ENCODE data around the gene TP73. TPM values are rescaled to one million over a fixed set of nuclear protein-coding genes. Genes with fewer than 3 reads are reported as not detected.

The TP73 gene
- total RNA-seq, 1 experiment from 2014 or later: 2.6 TPM

DNA sequence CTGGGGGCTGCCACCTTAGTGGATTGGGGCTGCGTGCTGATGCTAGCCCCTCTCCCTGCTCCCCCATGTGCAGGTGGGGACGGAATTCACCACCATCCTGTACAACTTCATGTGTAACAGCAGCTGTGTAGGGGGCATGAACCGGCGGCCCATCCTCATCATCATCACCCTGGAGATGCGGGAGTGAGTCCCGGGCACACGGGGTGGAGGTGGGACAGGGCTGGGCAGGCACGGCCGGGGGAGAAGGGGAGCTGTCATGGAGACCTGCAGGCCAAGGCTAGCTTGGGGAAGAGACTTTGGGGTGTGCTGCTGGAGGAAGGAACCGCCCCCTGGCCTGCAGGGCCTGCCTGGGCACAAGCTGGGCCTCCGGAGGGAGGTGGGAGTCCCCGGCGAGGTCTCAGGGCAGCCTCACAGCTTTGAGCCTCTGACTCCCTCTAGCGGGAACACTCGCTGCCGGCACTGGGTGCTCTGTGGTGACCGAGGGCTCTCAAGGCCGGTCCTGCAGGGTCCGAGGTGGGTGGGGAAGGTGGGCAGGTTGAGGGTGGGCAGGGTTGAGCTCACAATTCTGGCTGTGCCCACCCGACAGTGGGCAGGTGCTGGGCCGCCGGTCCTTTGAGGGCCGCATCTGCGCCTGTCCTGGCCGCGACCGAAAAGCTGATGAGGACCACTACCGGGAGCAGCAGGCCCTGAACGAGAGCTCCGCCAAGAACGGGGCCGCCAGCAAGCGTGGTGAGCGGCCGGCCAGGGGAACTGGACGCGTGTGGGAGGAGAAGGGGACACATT is 74.9 kb downstream of the TP73 start:
- no peaks in the 10 kb centered on the region for H3F3A ChIP-seq (ENCODE audit: low read length, unreplicated experiment)
- ATAC-seq: peak; percentile 25; the same call in 1 of the 2 replicates

DNA sequence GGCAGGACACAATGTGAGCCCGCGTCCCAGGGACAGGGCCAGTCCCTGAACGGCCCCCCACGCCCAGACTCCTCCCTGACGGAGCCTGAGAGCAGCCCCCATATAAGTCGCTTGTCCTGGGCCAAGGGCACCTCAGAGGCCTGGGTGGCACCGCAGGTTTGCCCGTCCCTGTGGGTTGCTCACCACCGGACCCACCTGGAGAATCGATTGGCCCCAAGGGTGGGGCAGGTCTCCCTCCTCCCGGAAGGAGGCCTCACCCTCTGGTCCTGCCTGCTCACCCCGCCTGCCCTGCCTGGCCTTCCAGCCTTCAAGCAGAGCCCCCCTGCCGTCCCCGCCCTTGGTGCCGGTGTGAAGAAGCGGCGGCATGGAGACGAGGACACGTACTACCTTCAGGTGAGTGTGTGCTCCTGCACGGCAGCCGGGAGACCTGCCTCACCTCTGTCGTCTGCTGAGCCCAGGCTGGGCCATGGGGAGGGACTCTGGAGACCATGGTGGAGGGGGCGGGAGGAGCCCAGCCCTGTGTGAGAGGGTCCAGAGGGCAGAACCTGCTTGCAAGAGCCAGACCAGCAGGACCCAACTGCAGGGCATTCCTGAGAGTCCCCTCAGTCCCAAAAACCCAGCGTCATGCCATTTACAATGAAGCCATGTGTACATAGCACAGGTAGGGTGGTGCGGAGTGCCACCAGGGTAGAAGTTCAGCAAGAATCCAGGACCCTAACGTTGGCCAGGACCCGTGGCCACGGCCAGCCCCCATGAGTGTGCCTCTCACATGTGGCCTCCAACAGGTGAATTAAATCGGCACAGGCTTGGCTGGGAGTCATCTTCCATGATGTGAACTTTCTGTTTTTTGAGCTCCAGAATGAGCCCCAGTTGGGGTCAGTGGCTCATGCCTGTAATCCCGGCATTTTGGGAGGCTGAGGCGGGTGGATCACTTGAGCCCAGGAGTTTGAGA is 75.8 kb downstream of the TP73 start:
- no peak overlapping the region for H2AFZ ChIP-seq (ENCODE audit: low read length)
- no peaks in the 10 kb centered on the region for H4K20me1 ChIP-seq (ENCODE audit: low read length)
- no peak overlapping the region for H3K9ac ChIP-seq (ENCODE audit: low read length)
- TF ChIP-seq EZH2 (IDR thresholded peaks at IDR 0.05; ENCODE audit: low read length, unreplicated experiment) (no peak), EZH2phosphoT487 (IDR thresholded peaks at IDR 0.05; ENCODE audit: borderline replicate concordance, low read length) (no peak)
- TF ChIP-seq, protein P1, sequence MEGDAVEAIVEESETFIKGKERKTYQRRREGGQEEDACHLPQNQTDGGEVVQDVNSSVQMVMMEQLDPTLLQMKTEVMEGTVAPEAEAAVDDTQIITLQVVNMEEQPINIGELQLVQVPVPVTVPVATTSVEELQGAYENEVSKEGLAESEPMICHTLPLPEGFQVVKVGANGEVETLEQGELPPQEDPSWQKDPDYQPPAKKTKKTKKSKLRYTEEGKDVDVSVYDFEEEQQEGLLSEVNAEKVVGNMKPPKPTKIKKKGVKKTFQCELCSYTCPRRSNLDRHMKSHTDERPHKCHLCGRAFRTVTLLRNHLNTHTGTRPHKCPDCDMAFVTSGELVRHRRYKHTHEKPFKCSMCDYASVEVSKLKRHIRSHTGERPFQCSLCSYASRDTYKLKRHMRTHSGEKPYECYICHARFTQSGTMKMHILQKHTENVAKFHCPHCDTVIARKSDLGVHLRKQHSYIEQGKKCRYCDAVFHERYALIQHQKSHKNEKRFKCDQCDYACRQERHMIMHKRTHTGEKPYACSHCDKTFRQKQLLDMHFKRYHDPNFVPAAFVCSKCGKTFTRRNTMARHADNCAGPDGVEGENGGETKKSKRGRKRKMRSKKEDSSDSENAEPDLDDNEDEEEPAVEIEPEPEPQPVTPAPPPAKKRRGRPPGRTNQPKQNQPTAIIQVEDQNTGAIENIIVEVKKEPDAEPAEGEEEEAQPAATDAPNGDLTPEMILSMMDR (conservative IDR thresholded peaks at IDR 0.05; ENCODE audit: low read depth, low read length): no peak
- intact Hi-C loops (cut with micrococcal nuclease): no loop called here
- POLR2A ChIA-PET (ENCODE audit: unreplicated experiment): no interaction called here
- CTCF ChIA-PET: no interaction called here
- no peak overlapping the region for H3K4me2 ChIP-seq (ENCODE audit: low read length)
- no peaks in the 10 kb centered on the region for H3F3A ChIP-seq (ENCODE audit: low read length, unreplicated experiment)
- ATAC-seq: no peak
- H3K79me2 ChIP-seq (ENCODE audit: low read length): no peaks in the 10 kb centered on the region
- BruUV-seq (replicated peaks): no TSS peak
- no peak overlapping the region for H3K27ac ChIP-seq (ENCODE audit: low read length)
- H3K9me3 ChIP-seq (ENCODE audit: low read length): no peaks in the 10 kb centered on the region
- no peak overlapping the region for H3K4me3 ChIP-seq (ENCODE audit: low read length)
- no peaks in the 10 kb centered on the region for H3K4me1 ChIP-seq (ENCODE audit: insufficient read depth, low read length)
- H3K9me2 ChIP-seq (replicated peaks; ENCODE audit: low read length): no peaks in the 10 kb centered on the region
- H3K27me3 ChIP-seq (ENCODE audit: low read length): peaks cover 6% of the 10 kb centered on the region; the same call in 1 of the 2 replicates
- no peaks in the 10 kb centered on the region for H3K36me3 ChIP-seq (ENCODE audit: low read depth, low read length)
- DNase-seq: no peak

More for the DNA sequence above, 74.9 kb downstream of the TP73 start:
- Histone ChIP-seq H3K79me2 (ENCODE audit: low read length) (no peaks in the 10 kb centered on the region), H3K9me2 (replicated peaks; ENCODE audit: low read length) (no peaks in the 10 kb centered on the region), H3K4me1 (ENCODE audit: insufficient read depth, low read length) (no peaks in the 10 kb centered on the region), H2AFZ (ENCODE audit: low read length) (no peak overlapping the region), H3K9ac (ENCODE audit: low read length) (no peak overlapping the region), H3K9me3 (ENCODE audit: low read length) (no peaks in the 10 kb centered on the region), H3K27ac (ENCODE audit: low read length) (no peak overlapping the region), H3K4me2 (ENCODE audit: low read length) (no peak overlapping the region), H4K20me1 (ENCODE audit: low read length) (no peaks in the 10 kb centered on the region), H3K4me3 (ENCODE audit: low read length) (no peak overlapping the region), H3K36me3 (ENCODE audit: low read depth, low read length) (no peaks in the 10 kb centered on the region), H3K27me3 (ENCODE audit: low read length) (peaks cover 6% of the 10 kb centered on the region; the same call in 1 of the 2 replicates)
- TF ChIP-seq, protein P1 (conservative IDR thresholded peaks at IDR 0.05; ENCODE audit: low read depth, low read length): peak; percentile 64
- no peak for TF ChIP-seq EZH2 (IDR thresholded peaks at IDR 0.05; ENCODE audit: low read length, unreplicated experiment)
- ChIA-PET CTCF (no interaction called here), POLR2A (ENCODE audit: unreplicated experiment) (no interaction called here)
- intact Hi-C loops (cut with micrococcal nuclease): no loop called here
- BruUV-seq (replicated peaks): no TSS peak
- DNase-seq: peak; percentile 48

Data from PC-3 (cell line).